Natural killer cell (primary cell): ENCODE results near the gene RGS18. TPM values are rescaled to one million over a fixed set of nuclear protein-coding genes. Genes with fewer than 3 reads are reported as not detected.

Source experiments
- ATAC-seq, 3 donors: fragments of 150-1000 bp in 2 of 3; fragments of 200-7000 bp in 1 of 3; cut with Tn5 transposase; 1 replicate in 1 of 3; 2 replicates in 2 of 3; pipeline ENCODE4 v1.10.0; 2021; ENCODE audit warnings: mild to moderate bottlenecking in 2 of 3, moderate library complexity in 2 of 3
- DNase-seq, 2 donors: peaks; one replicate each; pipeline versions ENCODE4 v3.0.0 to v3.0.0-alpha.2; 2013 to 2021; ENCODE audit warnings: mixed read lengths in 1 of 2
- H3K27ac ChIP-seq: one replicate; pipeline ENCODE4 v1.5.1; 2013; ENCODE audit warnings: mild to moderate bottlenecking, low read length
- H3K27me3 ChIP-seq: one replicate; pipeline ENCODE4 v1.6.1; 2013; ENCODE audit warnings: low read length; ENCODE audit not compliant: control insufficient read depth, insufficient read depth
- H3K36me3 ChIP-seq: one replicate; pipeline ENCODE4 v1.6.1; 2013; ENCODE audit warnings: low read length; ENCODE audit not compliant: control insufficient read depth, insufficient read depth
- H3K4me1 ChIP-seq: one replicate; pipeline ENCODE4 v1.6.1; 2013; ENCODE audit warnings: low read length; ENCODE audit not compliant: control insufficient read depth, insufficient read depth
- H3K4me3 ChIP-seq: one replicate; pipeline ENCODE4 v1.5.1; 2013; ENCODE audit warnings: low read length
- H3K9me3 ChIP-seq: one replicate; pipeline ENCODE4 v1.6.1; 2013; ENCODE audit warnings: low read length; ENCODE audit not compliant: control insufficient read depth, insufficient read depth
- H3K27ac Mint-ChIP-seq, 2 donors: one replicate each; pipeline ENCODE4 v1.8.0; 2022; ENCODE audit warnings: mild to moderate bottlenecking in 2 of 2, mixed read lengths in 2 of 2, moderate library complexity in 1 of 2
- H3K27me3 Mint-ChIP-seq, 2 donors: one replicate each; pipeline ENCODE4 v1.8.0; 2022; ENCODE audit warnings: low read depth in 2 of 2, mixed read lengths in 2 of 2
- H3K36me3 Mint-ChIP-seq: one replicate; pipeline ENCODE4 v1.8.0; 2022; ENCODE audit warnings: mixed read lengths
- H3K4me1 Mint-ChIP-seq, 2 donors: one replicate each; pipeline ENCODE4 v1.8.0; 2022; ENCODE audit warnings: mixed read lengths in 2 of 2
- H3K4me3 Mint-ChIP-seq: one replicate; pipeline ENCODE4 v1.8.0; 2022; ENCODE audit warnings: mild to moderate bottlenecking, moderate library complexity, mixed read lengths
- H3K9me3 Mint-ChIP-seq, 2 donors: one replicate each; pipeline ENCODE4 v1.8.0; 2022; ENCODE audit warnings: mixed read lengths in 2 of 2
- WGBS: methylation state at CpG from one replicate; pipeline ENCODE4 v1.1.7; 2013; ENCODE audit warnings: missing lambda C conversion rate; ENCODE audit not compliant: insufficient coverage; 5-methylcytosine and 5-hydroxymethylcytosine counted together
- intact Hi-C: fragments of 100-400 bp; cut with micrococcal nuclease; formaldehyde crosslinking; loops from one replicate; pipeline ENCODE4 v1.14.2; 2022
- total RNA-seq, 4 donors: library from RNA; stranded (reverse); fragments of 120-200 nt in 1 of 4; gene quantifications; one replicate each; pipeline versions ENCODE4 v1.2.3 to v1.2.4, GENCODE V29; 2013 to 2022
- TF ChIP-seq, protein P1 (sequence below): fragments of 200-600 bp; IDR thresholded peaks from one replicate; pipeline ENCODE4 v1.8.0; 2022; ENCODE audit warnings: antibody characterized with exemption

RGS18 gene
- total RNA-seq, 3 donors from 2014 or later (not counting 1 experiment from before 2014, with no cell fraction given): 4.5 to 21.9 (median 17.2) TPM

DNA sequence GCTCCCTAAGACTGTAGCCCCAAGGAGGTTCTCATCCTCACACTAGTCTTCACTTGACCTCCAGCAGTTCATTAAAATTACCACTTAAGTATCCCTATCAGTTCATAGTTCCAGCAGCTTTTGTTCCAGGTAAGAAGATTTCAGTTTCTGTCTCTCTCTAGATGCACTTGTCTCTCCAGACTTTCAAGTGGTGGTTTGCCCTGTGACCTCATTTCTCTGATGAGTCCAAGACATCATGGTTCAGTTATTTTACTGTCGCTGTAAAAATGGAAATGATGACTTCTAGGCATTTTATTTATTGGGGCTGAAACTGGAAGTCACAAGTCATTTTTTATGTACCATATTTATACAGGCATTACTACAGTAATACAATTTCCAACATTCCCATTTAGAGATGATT is 17.9 kb upstream of the RGS18 start:
- Histone ChIP-seq H3K27ac (no peak overlapping the region), H3K4me3 (no peak overlapping the region), H3K27me3 (no peaks in the 10 kb centered on the region), H3K9me3 (no peaks in the 10 kb centered on the region), H3K36me3 (no peaks in the 10 kb centered on the region), H3K4me1 (no peaks in the 10 kb centered on the region)
- H3K27ac Mint-ChIP-seq: no peak overlapping the region
- 100% methylated on average over 1 of the region's 1 CpG for WGBS
- H3K27me3 Mint-ChIP-seq: no peaks in the 10 kb centered on the region
- TF ChIP-seq, protein P1, sequence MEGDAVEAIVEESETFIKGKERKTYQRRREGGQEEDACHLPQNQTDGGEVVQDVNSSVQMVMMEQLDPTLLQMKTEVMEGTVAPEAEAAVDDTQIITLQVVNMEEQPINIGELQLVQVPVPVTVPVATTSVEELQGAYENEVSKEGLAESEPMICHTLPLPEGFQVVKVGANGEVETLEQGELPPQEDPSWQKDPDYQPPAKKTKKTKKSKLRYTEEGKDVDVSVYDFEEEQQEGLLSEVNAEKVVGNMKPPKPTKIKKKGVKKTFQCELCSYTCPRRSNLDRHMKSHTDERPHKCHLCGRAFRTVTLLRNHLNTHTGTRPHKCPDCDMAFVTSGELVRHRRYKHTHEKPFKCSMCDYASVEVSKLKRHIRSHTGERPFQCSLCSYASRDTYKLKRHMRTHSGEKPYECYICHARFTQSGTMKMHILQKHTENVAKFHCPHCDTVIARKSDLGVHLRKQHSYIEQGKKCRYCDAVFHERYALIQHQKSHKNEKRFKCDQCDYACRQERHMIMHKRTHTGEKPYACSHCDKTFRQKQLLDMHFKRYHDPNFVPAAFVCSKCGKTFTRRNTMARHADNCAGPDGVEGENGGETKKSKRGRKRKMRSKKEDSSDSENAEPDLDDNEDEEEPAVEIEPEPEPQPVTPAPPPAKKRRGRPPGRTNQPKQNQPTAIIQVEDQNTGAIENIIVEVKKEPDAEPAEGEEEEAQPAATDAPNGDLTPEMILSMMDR: no peak
- H3K36me3 Mint-ChIP-seq: no peaks in the 10 kb centered on the region
- H3K4me1 Mint-ChIP-seq: no peaks in the 10 kb centered on the region
- peaks cover 0 to 2% of the 10 kb centered on the region in 2 donors for H3K9me3 Mint-ChIP-seq
- ATAC-seq: no peak
- intact Hi-C loops: no loop called here
- no peak overlapping the region for H3K4me3 Mint-ChIP-seq
- no peak for DNase-seq

DNA sequence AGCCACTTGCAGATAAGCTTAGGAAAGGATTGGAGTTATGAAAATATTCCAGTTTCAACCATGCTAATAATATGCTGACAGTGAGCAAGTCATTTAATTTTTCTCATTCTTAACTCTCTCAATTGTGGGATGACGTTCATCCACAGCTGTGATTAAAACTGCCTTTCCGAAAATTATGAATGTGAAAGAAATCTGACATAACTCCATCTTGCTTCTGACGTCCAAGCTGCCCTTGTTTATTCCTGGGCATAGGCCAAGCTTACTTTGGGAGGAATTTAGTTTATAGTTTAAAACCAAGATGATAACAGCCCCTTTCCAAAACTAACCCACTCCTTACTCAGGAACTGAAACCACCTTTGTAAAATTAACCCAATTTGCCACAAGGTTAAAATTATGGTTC is 11.0 kb upstream of the RGS18 start:
- intact Hi-C loops: no loop called here
- no peak overlapping the region for H3K4me3 Mint-ChIP-seq
- no peaks in the 10 kb centered on the region for H3K9me3 Mint-ChIP-seq
- no peaks in the 10 kb centered on the region for H3K27me3 ChIP-seq
- no peaks in the 10 kb centered on the region for H3K4me1 ChIP-seq
- TF ChIP-seq, protein P1: no peak
- H3K27ac ChIP-seq: no peak overlapping the region
- WGBS: 91% methylated on average over 3 of the region's 3 CpGs
- H3K4me3 ChIP-seq: no peak overlapping the region
- DNase-seq (no peak), ATAC-seq (no peak)
- no peak overlapping the region for H3K27ac Mint-ChIP-seq
- no peaks in the 10 kb centered on the region for H3K36me3 Mint-ChIP-seq
- no peaks in the 10 kb centered on the region for H3K4me1 Mint-ChIP-seq
- H3K27me3 Mint-ChIP-seq: no peaks in the 10 kb centered on the region
- no peaks in the 10 kb centered on the region for H3K36me3 ChIP-seq
- H3K9me3 ChIP-seq: no peaks in the 10 kb centered on the region

DNA sequence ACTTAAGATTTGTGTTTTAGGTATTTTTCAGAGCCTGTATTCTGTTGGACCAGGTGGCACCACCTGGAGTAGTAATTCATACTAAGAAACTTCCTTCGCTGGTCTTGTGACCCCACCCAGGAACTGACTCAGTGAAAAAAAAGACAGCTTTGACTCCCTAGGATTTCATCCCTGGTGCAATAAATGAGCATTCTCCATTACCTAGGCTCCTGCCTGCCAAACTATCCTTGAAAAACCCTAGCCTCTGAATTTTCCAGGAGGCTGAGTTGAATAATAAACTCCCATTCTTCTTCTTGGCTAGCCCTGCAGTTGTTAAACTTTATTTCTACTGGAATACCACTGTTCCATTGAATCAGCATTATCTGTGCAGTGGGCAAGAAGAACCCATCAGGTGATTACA is 10.6 kb upstream of the RGS18 start:
- Histone ChIP-seq H3K36me3 (no peaks in the 10 kb centered on the region), H3K27ac (no peak overlapping the region), H3K4me1 (no peaks in the 10 kb centered on the region), H3K4me3 (no peak overlapping the region), H3K9me3 (no peaks in the 10 kb centered on the region), H3K27me3 (no peaks in the 10 kb centered on the region)
- Mint-ChIP-seq H3K4me3 (no peak overlapping the region), H3K36me3 (no peaks in the 10 kb centered on the region), H3K27me3 (no peaks in the 10 kb centered on the region), H3K9me3 (no peaks in the 10 kb centered on the region), H3K27ac (no peak overlapping the region), H3K4me1 (no peaks in the 10 kb centered on the region)
- no peak for ATAC-seq
- intact Hi-C loops: no loop called here
- 59% methylated on average over 1 of the region's 1 CpG for WGBS
- DNase-seq: no peak
- TF ChIP-seq, protein P1: no peak

DNA sequence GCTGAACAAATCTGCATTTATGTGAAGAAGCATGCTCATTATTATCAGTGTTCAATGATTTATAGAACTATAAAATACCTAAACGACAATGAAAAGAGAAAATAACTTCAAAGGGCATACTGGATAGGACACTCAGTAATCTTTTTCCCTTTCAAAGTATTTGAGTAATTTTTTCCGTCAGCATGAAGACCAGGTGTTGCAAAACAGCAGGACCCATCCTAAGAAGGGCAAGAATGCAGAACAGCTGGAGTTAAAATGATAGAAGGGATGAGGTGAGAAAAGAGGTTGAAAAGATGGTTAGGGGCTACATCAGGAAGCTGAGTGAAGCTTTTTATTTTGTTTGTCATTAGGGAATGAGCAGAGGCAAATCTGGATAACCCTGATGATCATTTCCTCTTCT is 7.1 kb upstream of the RGS18 start:
- Histone ChIP-seq H3K4me1 (no peaks in the 10 kb centered on the region), H3K36me3 (no peaks in the 10 kb centered on the region), H3K27me3 (no peaks in the 10 kb centered on the region), H3K27ac (no peak overlapping the region), H3K4me3 (no peak overlapping the region), H3K9me3 (no peaks in the 10 kb centered on the region)
- TF ChIP-seq, protein P1: no peak
- intact Hi-C loops: no loop called here
- H3K27me3 Mint-ChIP-seq: no peaks in the 10 kb centered on the region
- WGBS: 80% methylated on average over 2 of the region's 2 CpGs
- ATAC-seq (no peak), DNase-seq (no peak)
- no peaks in the 10 kb centered on the region for H3K36me3 Mint-ChIP-seq
- no peaks in the 10 kb centered on the region for H3K4me1 Mint-ChIP-seq
- no peak overlapping the region for H3K27ac Mint-ChIP-seq
- H3K4me3 Mint-ChIP-seq: no peak overlapping the region
- H3K9me3 Mint-ChIP-seq: peaks cover 4% of the 10 kb centered on the region in 2 donors
